ENCODE results near the gene BRD7.

Gene BRD7

DNA sequence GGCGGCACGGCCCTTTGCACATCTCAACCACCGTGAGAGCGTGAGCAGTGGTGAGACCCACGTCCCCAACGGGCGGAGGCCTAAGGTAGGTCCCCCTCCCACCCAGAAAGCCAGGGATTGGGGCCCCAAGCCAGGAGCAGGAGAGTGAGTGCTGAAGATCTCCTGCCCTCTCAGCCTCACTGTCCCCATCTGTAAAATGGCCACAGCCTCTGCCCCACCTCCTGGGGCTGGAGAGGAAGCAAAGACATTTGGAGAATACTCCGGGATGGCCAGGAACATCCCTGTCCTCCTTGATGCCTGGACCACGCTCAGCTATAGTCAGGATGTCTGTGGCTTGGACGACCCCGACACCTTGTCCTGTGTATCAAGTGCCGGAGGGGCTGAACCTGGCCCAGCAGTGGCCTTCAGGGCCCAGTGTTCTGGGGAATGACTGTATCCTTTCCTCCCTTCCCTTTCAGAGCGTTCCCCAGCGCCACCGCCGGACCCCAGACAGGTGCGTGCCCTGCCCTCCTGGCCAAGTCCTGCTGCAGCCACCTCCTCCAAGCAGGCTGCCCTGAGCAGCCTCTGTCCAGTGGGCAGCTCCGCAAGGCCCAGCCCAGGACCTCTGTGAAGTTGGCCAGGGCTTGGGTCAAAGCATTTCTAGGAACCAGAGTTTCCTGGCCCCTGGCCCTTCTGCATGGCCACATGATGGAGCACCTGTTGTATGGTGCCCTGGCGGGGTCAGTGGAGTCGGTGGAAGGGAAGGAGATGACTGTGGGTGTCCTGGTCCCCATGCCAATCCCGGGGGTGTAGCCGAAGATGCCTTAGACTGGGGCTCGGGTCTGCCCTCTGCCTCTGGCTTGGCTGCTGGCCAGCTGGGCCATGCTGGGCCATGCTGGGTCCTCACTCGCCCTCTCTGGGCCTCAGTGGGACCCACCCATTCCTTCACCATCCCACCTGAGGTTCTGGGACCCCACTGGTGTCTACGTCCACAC is 64.0 kb downstream of the BRD7 start:
- no peak for DNase-seq

DNA sequence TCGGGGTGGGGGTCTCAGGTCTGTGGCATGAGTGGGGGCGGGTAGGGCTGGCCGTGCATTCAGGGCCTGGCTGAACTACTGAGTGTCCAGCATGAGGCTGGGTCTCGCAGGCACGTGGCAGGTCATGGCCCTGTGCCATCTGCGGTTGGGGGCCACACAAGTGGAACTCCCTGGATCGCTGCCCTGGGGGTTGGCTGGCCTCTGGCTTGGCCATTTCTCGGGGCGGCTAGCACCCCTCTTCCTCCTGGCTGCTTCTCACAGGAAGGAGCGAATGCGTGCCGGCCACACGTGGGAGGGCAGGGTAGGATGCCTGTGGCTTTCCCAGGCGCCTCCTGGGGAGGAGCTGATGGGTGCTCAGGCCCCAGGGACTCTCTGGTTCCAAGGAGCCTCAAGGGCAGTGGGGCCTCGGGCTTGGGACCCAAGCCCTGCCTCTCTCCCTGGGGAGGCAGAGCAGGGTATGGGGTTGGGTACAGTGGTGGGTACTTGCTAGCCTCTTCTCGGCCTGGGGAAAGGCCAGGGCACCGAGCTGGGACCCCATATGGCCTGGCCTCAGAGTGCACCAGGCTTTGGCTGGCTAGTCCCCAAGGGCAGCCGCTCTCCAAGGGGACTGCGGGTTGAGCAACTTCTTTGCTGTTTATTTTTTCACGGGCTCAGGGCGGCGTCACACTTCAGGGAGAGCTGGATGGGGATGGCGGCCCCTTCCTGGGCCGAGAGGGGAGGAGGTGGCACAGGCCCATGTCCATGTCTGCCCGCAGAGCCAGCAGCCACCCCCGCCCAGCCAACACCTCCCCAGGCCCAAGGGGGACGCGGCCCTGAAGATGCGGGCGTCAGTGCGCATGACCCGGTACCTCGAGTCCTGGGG is 65.0 kb downstream of the BRD7 start:
- no peak for DNase-seq

DNA sequence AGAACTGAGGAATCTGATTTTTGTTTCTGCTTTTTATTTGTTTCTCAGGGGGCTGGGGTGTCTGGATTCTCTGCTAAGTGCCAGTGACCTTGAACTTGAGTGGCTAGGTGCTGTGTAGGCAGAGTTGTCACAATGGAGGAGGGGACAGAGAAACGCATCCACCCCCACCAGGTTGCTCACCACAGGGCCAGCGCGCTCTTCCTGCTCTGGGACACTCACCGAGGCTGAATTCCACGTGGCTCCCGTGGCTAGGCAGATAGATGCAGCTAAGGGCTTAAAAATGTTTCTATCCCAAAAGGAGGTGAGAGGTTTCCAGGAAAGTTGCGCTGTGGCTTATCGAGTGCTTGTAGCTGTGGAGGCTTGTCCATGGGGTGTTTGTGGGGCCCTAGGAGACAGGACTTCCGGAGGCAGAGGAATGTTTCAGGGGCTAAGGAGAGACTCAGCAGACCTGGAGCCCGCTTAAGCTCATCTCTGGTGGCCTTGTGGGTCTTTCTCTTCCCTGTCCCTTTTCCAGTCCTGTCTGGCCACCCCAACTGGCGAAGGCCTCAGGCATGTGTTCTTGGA is 65.7 kb downstream of the BRD7 start:
- no peak for DNase-seq

DNA sequence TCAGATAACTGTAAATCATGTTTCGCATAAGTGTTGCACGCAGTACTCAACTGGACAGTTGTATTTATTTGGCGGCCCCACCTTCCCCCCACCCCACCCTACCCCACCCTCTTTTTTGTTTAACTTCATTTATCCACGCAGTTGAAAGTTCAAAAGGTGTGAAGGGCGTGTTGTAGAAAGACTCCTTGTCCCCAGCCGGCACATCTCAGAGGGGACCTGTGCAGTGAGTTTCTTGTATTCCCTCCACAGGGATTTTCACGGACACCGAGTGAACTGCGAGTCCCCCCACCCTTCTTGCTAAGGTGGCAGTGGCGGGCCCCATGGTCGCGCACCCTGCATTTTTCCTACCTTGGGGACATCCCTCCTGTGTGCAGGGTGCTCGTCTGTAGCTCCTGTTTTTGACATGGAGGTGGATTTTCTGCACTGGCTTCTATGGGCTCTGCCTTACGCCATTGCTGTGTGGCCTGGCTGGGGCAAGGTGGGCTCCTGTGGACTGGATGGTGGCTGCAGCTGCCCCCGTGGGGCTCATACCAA is 66.2 kb downstream of the BRD7 start:
- DNase-seq: no peak

DNA sequence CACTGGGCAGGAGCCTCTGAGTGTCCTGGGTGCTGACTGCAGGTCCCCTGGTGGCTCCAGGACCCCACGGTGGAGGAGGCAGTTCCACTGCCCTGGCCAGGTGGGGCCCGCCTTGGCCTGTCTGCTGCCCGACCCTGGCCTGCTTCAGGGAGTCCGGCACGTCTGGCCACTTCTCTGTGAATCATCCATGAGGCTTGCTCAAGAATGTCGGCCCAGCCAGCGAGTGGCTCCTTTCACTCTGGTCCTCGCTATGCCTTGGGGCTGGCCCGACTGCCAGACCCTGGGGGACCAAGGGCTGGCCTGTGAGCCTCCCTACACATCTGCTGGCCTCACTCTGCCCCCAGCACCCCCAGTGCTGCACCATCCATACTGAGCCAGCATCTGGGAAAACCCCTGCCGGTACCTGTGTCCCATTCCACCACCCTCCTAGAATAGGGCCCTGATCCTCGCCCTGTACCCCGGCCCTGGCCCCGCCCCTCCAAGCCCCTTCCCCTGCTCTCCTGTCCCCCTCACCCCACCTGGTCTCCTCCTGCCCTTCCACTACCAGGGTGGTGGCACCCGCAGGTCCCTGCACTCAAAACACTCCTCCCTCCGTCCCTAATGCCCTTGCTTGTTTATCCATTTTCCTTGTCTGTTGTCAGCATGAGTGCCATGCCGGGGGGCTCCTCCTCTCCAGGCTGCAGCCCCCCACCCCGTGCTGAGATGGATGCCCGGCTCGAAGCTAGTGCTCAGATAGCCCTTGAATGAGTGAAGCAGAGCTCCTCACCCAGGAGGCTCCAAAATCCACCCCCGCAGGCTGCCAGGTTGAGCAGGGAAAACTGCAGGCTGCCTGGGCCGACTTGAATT is 66.9 kb downstream of the BRD7 start:
- DNase-seq: no peak

DNA sequence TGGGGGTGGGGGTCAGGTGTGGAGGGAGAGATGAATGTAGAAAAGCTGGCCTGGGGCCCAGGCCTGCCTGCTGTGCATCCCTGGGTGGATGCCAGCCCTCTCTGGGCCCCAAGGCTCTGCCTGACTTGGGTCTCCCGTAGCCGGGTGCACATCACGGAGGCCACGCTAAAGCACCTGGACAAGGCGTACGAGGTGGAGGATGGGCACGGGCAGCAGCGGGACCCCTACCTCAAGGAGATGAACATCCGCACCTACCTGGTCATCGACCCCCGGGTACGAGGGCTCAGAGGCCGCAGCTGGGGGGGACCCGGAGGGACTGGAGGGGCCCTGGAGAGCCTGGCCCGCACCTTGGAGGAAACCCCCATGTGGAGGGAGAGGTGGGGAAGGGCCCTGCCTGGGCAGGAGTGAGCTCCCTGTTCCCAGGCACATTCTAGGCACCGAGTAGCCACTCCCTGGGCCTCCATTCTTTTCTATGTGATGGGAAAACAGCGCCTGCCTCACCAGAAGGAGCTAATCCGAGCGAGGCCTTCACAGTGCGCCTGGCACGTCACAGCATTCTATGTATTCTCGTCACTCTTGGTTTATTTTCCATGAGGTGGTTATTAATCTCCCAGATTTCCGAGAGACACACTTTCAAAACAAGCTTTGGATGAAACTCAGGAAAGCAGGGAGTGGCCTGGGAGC is 67.7 kb downstream of the BRD7 start:
- DNase-seq: no peak

DNA sequence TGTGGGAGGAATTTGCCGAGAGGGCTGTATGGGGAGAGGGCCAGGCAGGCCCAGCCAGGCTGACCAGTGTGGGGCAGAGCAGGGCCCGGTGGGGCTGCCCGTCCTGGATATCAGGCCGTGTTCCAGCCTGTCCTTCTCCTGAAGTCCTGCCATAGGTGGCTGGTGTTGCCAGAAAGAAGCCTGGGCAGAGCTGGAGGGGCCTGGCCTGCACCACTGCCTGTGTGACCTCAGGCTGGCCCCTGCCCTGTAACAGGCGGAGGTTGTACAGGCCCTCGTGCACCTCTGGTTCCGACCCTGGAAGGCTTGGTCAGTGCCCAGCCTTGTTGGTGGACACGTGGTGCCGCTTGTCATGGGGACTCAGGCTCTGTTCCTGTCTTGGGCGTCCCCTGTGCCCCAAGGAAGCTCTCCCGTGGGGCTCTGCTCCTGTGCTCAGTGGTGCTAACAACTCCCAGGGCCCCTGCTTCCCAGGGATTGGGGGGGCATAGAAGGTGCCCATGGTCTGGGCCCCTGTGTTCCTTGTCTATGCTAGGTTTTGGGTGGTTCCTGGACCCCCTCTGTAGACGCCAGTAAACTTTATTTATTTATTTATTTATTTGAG is 69.2 kb downstream of the BRD7 start:
- no peak for DNase-seq

DNA sequence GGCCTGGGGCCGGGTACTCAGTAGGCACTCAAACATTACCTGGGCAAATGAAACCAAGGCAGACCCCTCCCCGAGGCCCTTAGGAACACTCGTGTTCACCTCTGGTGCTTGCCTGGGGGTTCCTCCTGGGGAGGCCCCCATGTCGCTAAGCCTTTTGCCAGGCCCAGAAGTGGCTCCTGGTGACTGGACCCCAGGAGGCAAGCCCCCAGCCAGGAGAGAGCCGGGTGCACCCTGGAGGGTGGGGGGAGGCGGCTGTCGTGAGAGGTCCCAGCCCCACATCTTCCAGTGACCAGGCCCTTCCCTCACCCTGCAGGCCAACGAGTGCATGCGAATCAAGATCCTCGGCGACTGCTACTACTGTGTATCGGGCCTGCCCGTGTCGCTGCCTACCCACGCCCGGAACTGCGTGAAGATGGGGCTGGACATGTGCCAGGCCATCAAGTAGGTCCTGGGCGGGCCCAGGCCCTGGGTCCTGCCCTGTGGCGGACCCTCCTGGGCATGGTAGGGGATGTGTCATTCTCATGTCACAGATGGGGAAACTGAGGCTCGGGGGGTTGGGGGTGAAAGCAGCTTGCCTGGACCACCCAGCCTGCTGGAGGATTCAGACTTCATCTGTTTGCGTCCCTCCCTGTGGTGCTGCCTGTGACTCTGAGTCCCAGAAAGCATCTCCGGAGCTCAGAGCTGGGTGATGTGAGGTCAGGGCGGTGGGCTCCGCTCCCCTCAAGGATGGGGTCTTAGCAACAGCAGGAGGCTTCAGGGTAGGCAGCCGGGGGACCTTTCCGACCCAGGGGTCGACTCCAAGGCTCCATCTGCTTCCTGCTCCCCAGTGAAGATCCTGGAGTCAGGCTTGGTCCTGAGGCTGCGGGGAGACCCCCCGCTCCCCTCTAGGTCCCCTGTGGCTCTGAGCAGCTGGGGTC is 69.9 kb downstream of the BRD7 start:
- DNase-seq: no peak

DNA sequence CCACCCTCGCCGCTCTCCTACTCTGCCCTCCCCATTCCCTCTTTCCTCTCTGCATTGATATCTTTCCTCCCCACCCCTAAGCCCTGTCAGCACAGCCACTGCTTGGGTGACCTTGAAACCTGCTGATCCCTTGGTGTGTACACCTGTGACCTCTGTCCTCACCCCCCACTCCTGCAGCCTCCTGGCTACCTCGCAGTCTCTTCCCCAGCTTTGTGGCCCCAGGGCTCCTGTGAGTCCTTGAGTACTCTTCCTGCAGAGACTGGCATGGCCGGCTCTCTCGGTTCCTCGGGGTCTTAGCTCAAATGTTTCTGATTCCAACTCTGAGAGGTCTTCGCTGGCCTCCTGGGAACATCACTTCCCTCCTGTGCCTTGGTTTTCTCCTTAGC is 70.7 kb downstream of the BRD7 start:
- no peak for DNase-seq

DNA sequence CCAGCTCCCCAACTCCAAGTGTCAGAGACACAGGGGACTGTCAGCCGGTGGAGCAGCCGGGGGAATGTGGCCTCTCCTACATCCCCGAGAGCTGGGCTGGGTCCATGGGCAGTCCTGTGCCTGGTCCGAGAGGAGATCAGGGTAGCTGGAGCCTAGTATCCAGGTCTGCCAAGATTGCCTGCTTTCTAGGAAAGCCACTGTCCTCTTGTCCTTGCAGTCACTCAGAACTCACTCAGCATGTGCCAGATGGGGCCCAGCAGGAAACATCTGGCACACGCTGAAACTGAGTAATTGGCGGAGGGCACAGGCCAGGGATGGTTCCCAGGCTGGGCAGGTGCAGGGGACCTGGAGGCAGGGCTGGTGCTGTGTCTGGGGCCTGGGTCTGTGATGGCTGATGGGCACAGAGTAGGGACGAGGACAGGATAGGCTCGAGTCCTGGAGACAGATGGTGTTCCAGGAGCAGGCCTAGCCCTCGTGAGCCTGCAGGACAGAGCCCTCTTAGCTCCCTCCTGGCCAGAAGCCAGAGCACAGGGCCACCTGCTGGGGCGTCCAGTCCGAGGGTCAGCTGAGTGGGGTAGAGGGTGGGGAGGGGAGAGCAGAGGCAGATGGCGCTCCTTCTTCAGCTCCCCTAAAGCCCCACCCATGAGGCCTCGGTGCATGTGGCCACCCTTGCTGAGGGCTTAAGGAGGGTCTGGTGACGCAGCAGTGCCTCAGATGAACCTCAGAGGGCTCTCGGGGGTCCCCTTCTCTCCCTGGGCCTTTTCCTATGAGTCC is 71.3 kb downstream of the BRD7 start:
- DNase-seq: no peak

DNA sequence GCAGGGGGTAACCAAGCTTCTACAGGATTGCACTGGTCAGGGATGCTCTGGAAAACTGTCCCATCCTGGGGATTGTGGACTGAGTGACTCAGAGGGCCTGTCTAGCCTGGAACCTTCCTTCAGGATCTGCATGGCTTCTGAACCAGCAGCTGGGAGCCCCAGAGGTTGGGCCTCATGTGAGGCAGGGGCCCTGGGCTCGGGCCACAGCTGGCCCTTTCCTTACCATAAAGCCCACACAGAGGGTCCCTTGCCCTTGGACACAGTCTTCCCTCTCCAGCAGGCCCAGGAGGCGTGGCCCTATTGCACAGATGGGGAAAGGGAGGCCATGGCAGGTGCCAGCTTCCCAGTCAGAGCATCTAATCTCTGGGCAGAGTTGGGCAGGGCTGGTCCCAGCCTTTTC is 72.0 kb downstream of the BRD7 start:
- no peak for DNase-seq

DNA sequence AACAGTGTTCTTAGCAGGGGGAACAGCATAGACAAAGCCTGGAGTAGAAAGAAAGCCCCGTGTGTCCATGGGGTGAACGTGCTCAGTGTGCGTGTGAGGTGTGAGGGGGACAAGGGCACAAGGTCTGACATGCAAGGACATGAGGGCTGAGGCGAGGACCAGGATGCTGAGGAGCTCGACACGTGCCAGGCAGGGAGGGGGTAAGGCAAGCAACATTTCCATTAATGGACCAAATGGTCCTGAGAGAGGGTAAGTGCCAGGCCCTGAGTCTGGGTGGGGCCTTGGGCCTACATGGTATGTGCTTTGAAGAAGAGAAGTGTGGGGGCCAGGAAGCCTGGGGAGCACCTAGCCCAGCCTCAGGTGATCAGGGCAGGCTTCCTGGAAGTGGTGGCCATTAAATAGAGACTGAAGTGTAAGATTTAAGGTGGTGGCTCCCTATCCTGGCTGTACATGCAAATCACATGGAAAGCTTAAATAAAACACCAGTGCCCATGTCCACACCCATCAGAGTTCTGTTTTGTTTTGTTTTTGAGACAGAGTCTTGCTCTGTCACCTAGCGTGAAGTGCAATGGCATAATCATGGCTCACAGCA is 73.2 kb downstream of the BRD7 start:
- no peak for DNase-seq

DNA sequence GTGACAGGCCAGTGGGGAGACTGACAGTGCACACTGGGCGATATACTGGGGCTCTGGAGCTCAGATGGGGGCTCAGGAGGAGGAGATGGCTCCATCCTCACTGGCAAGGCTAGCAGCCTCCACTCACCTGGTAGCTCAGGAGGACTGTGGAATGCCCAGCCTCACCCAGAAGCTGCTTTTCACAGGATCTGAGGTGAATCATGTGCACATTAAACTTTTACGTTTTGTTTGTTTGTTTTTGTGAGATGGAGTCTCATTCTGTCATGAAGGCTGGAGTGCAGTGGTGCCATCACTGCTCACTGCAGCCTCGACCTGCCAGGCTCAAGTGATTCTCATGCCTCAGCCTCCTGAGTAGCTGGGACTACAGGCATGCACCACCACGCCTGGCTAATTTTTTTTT is 73.8 kb downstream of the BRD7 start:
- DNase-seq: no peak

DNA sequence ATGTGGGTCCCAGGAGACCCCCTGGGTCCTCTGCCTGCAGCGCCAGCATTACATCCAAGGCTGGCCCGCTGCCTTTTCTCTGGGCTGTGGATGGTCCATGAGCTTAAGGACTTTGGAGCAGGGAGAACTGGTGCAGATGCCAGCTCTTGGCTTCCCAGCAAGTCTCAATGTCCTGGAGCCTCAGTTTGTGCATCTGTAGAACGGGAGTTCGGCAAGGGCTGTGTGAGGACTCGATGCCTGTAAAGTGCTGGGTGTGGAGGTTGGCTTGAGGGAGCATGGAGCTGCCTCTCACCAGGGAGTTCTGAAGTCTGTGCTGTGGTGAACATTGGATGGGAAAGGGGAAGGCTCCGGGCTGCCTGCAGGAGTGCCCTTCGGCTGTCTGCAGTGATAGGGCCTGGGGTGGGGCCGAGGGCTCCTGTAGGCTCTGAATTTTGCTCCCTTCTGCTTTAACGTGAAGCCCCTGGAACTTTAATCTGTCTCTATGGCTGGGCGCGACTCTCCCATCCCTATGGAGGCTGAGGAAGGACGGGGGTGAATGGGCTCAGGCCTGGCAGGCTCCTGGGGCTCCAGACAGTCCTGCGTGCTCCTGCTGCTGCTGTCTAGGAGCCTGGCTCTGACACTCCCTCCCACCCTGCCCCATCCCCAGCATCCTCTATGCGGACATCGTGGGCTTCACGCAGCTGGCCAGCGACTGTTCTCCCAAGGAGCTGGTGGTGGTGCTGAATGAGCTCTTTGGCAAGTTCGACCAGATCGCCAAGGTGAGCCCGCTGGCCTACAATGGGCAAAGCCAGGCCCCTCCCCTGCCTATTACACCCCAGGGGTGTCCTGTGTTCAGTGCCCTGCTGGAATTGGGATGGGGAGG is 74.6 kb downstream of the BRD7 start:
- no peak for DNase-seq

DNA sequence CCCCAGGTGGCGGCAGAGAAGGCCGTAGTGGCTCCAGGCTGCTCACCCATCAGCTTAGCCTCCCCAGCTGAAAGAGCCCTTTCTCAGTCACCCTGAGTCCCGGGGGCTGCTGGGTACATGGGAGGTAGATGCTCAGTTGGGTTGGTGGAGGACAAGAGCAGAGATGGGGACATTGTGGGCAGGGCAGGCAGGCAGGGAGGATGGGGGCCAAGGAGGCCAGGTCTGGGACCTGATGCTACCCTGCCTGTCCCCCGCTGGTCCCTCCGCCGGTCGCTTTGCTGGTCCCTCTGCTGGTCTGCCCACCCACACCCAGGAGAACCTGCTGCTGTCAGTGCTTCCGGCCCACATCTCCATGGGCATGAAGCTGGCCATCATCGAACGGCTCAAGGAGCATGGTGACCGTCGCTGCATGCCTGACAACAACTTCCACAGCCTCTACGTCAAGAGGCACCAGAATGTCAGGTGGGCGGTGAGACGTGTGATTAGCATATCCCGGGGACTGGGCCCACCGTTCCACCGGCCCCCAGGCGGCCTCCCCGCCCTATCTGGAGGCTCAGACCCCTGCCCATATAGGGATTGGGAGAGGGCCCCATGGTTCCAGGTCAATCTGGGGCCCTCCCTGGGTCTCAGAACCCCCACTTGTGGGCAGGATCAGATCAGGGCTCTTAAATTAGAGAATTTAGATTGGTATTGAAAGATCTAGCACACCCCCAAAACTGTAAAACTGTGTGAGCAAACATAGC is 75.6 kb downstream of the BRD7 start:
- DNase-seq: no peak

DNA sequence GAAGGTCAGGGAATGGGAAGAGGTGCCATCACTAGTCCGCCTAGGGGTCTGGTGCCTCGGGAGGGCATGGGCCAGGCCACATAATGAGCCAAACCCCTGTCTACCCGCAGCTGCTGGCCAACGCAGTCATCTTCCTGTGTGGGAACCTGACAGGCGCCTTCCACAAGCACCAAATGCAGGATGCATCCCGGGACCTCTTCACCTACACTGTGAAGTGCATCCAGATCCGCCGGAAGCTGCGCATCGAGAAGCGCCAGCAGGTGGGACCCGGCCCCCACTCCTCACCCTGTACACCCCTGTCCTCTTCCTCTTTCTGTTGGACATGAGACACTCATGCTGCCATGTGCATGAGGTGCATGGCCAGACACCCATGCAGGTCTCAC is 76.2 kb downstream of the BRD7 start:
- no peak for DNase-seq

Data from right kidney (tissue), 1 donor.